ENCODE results near the gene PIH1D2. TPM values are rescaled to one million over a fixed set of nuclear protein-coding genes. Genes with fewer than 3 reads are reported as not detected.

The PIH1D2 gene
- total and polyA plus RNA-seq, 10 of the 15 experiments (the other 5 are each of a cell fraction or from before 2014, with no cell fraction given) = 0.51 to 3.0 (median 1.5) TPM

DNA sequence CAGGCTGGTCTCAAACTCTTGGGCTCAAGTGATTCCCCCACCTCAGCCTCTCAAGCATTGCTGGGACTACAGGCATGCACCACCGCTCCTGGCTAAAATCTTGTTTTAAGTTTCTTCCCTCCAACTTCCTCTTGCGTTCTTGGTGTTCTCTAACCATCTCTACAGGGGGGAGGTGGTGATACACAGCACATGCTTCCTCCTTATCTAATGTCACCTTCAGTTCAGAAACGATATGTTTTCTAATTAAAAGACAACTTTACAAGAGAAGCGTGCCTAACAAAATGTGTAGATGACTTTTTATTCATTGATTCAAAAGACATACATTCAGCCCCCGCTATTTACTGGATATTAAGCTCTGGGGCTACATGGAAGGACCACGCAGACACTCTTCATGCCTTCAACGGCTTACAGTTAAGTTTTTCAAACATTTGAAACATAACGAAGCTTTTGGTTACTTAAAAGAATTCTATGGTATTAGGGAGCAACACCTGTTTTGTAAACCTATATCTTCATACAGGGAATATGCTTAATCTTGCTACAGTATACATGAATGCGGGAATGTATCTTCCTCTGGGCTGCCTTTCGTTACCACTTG lies 49.5 kb downstream of the PIH1D2 start (continued):
- TF ChIP-seq RUNX3 (IDR thresholded peaks at IDR 0.05; ENCODE audit: low read length) (peak; percentile 52), TAF1 (IDR thresholded peaks at IDR 0.05; ENCODE audit: borderline replicate concordance, low read depth, low read length) (no peak), ZBED1 (IDR thresholded peaks at IDR 0.05; ENCODE audit: borderline replicate concordance) (0 out of 2 replicates have a peak, but pooled peaks have one; percentile 45), NFIC (IDR thresholded peaks at IDR 0.05; ENCODE audit: low read depth, low read length) (0 out of 2 replicates have a peak, but pooled peaks have one; percentile 56), MXI1 (IDR thresholded peaks at IDR 0.05; ENCODE audit: low read depth, low read length) (peak; percentile 65; the same call in 1 of the 2 replicates), SPI1 (IDR thresholded peaks at IDR 0.05; ENCODE audit: borderline replicate concordance, insufficient read depth, low read depth, low read length) (peak; percentile 72; the same call in 1 of the 2 replicates), MTA3 (IDR thresholded peaks at IDR 0.05; ENCODE audit: borderline replicate concordance, low read length) (peak; percentile 74), NFYA (IDR thresholded peaks at IDR 0.05; ENCODE audit: borderline replicate concordance, low read depth, low read length) (no peak), RCOR1 (conservative IDR thresholded peaks at IDR 0.05; ENCODE audit: low read depth, low read length) (no peak)
- TF ChIP-seq, protein P1, sequence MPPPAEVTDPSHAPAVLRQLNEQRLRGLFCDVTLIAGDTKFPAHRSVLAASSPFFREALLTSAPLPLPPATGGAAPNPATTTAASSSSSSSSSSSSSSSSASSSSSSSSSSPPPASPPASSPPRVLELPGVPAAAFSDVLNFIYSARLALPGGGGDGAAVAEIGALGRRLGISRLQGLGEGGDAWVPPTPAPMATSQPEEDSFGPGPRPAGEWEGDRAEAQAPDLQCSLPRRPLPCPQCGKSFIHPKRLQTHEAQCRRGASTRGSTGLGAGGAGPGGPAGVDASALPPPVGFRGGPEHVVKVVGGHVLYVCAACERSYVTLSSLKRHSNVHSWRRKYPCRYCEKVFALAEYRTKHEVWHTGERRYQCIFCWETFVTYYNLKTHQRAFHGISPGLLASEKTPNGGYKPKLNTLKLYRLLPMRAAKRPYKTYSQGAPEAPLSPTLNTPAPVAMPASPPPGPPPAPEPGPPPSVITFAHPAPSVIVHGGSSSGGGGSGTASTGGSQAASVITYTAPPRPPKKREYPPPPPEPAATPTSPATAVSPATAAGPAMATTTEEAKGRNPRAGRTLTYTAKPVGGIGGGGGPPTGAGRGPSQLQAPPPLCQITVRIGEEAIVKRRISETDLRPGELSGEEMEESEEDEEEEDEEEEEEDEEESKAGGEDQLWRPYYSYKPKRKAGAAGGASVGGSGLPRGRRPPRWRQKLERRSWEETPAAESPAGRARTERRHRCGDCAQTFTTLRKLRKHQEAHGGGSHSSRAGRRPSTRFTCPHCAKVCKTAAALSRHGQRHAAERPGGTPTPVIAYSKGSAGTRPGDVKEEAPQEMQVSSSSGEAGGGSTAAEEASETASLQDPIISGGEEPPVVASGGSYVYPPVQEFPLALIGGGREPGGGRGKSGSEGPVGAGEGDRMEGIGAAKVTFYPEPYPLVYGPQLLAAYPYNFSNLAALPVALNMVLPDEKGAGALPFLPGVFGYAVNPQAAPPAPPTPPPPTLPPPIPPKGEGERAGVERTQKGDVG (CRISPR knock-in tag; IDR thresholded peaks at IDR 0.05) = no peak
- TF ChIP-seq, protein P2, sequence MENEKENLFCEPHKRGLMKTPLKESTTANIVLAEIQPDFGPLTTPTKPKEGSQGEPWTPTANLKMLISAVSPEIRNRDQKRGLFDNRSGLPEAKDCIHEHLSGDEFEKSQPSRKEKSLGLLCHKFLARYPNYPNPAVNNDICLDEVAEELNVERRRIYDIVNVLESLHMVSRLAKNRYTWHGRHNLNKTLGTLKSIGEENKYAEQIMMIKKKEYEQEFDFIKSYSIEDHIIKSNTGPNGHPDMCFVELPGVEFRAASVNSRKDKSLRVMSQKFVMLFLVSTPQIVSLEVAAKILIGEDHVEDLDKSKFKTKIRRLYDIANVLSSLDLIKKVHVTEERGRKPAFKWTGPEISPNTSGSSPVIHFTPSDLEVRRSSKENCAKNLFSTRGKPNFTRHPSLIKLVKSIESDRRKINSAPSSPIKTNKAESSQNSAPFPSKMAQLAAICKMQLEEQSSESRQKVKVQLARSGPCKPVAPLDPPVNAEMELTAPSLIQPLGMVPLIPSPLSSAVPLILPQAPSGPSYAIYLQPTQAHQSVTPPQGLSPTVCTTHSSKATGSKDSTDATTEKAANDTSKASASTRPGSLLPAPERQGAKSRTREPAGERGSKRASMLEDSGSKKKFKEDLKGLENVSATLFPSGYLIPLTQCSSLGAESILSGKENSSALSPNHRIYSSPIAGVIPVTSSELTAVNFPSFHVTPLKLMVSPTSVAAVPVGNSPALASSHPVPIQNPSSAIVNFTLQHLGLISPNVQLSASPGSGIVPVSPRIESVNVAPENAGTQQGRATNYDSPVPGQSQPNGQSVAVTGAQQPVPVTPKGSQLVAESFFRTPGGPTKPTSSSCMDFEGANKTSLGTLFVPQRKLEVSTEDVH (IDR thresholded peaks at IDR 0.05; ENCODE audit: low read depth, partially characterized antibody) = no peak

Measured in GM12878 (cell line).